Renal cortex interstitium (tissue), 15 donors: Measurements from ENCODE around the gene UHRF1. TPM values are rescaled to one million over a fixed set of nuclear protein-coding genes. Genes with fewer than 3 reads are reported as not detected.
"Not testable (repeated sequence)": the region's sequence is repeated elsewhere in the genome, so short reads cannot be mapped to it uniquely, and the experiment has no call there.

Experiments used
- DNase-seq, 11 donors: peaks; one replicate each; pipeline ENCODE4 v3.0.0-alpha.2; 2013; ENCODE audit warnings: low read depth in 9 of 11, low spot score in 4 of 11; ENCODE audit errors: extremely low read depth in 1 of 11
- long read RNA-seq, 16 experiments: transcript quantifications; one replicate each; lab custom pipeline, GENCODE V29; 2026
- polyA plus RNA-seq, 3 donors: library from polyadenylated mRNA; unstranded; fragments of 120-200 nt; gene quantifications; one replicate each; pipeline ENCODE4 v1.2.1, GENCODE V29; 2013; ENCODE audit not compliant: insufficient read length in 3 of 3

The UHRF1 gene
- 10 to 100 TPM; 27.3 to 47.1 (median 35.8) TPM for polyA plus RNA-seq
- long read RNA-seq, donor 1, partial matches to known transcripts, result 0 of 2 reads
- long read RNA-seq, donor 1, other reads (novel, unspliced or antisense), result 0 of 2 reads
- long read RNA-seq, donor 2, transcript UHRF1-205 (17 exons, 3,965 nt), result major isoform, 5 of 6 reads
- long read RNA-seq, donor 2, partial matches to known transcripts, result 0 of 6 reads
- long read RNA-seq, donor 2, other reads (novel, unspliced or antisense), result 0 of 6 reads
- long read RNA-seq, donor 3, partial matches to known transcripts, result 9 of 16 reads
- long read RNA-seq, donor 3, other reads (novel, unspliced or antisense), result 0 of 16 reads
- long read RNA-seq, donor 4, partial matches to known transcripts, result 6 of 9 reads
- long read RNA-seq, donor 4, other reads (novel, unspliced or antisense), result 0 of 9 reads
- long read RNA-seq, donor 5, result 0 reads
- long read RNA-seq, donor 6, transcript UHRF1-205 (17 exons, 3,965 nt), result major isoform, 5 of 6 reads
- long read RNA-seq, donor 6, partial matches to known transcripts, result 0 of 6 reads
- long read RNA-seq, donor 6, other reads (novel, unspliced or antisense), result 0 of 6 reads
- long read RNA-seq, donor 7, transcript UHRF1-205 (17 exons, 3,965 nt), result major isoform, 7 of 10 reads
- long read RNA-seq, donor 7, partial matches to known transcripts, result 0 of 10 reads
- long read RNA-seq, donor 7, other reads (novel, unspliced or antisense), result 0 of 10 reads
- long read RNA-seq, donor 8, result 0 reads
- long read RNA-seq, donor 9, partial matches to known transcripts, result 0 of 5 reads
- long read RNA-seq, donor 9, other reads (novel, unspliced or antisense), result 0 of 5 reads
- long read RNA-seq, donor 10, transcript UHRF1-205 (17 exons, 3,965 nt), result major isoform, 5 of 11 reads
- long read RNA-seq, donor 10, partial matches to known transcripts, result 5 of 11 reads
- long read RNA-seq, donor 10, other reads (novel, unspliced or antisense), result 0 of 11 reads
- long read RNA-seq, donor 11, partial matches to known transcripts, result 0 of 5 reads
- long read RNA-seq, donor 11, other reads (novel, unspliced or antisense), result 0 of 5 reads
- long read RNA-seq, donor 12, partial matches to known transcripts, result 0 of 3 reads
- long read RNA-seq, donor 12, other reads (novel, unspliced or antisense), result 0 of 3 reads
- long read RNA-seq, donor 13, result 0 reads
- long read RNA-seq, donor 14, transcript UHRF1-205 (17 exons, 3,965 nt), result major isoform, 8 of 8 reads
- long read RNA-seq, donor 14, partial matches to known transcripts, result 0 of 8 reads
- long read RNA-seq, donor 14, other reads (novel, unspliced or antisense), result 0 of 8 reads
- long read RNA-seq, donor 15, partial matches to known transcripts, result 0 of 2 reads
- long read RNA-seq, donor 15, other reads (novel, unspliced or antisense), result 0 of 2 reads
- long read RNA-seq, donor 16, transcript UHRF1-205 (17 exons, 3,965 nt), result major isoform, 11 of 42 reads
- long read RNA-seq, donor 16, partial matches to known transcripts, result 31 of 42 reads
- long read RNA-seq, donor 16, other reads (novel, unspliced or antisense), result 0 of 42 reads

GRCh38 chr19:4909156-4909896, at the start of gene UHRF1:
Gene UHRF1, plus strand, starts transcription at chr19:4909501. Its CDS starts 1,385 bp downstream, at chr19:4910886.
- DNase-seq, result no peak

GRCh38 chr19:4859697-4860096, 49.6 kb upstream of the UHRF1 start:
- DNase-seq, result no peak

- no peak for DNase-seq
Observed at GRCh38 chr19:4861147-4861546, 48.2 kb upstream of the UHRF1 start.

GRCh38 chr19:4866595-4867424, 42.5 kb upstream of the UHRF1 start:
- DNase-seq, result peak in 1 of 11 donors; percentile 27

GRCh38 chr19:4867534-4868285, 41.6 kb upstream of the UHRF1 start, which contains the start of gene PLIN3:
Gene PLIN3, minus strand, starts transcription at chr19:4867667. Its CDS starts 6,273 bp downstream, at chr19:4861394.
- peak in 10 of 11 donors; percentile 83 to 92 (median 90) for DNase-seq

- no peak for DNase-seq
Observed at GRCh38 chr19:4868286-4868834, 40.9 kb upstream of the UHRF1 start.

GRCh38 chr19:4870025-4870700, 39.1 kb upstream of the UHRF1 start:
- DNase-seq, result no peak

GRCh38 chr19:4871711-4872110, 37.6 kb upstream of the UHRF1 start:
- no peak for DNase-seq

- no peak for DNase-seq
Observed at GRCh38 chr19:4873930-4874329, 35.4 kb upstream of the UHRF1 start.

GRCh38 chr19:4877753-4878490, 31.4 kb upstream of the UHRF1 start:
- DNase-seq, result peak in 1 of 11 donors; percentile 17

GRCh38 chr19:4878491-4878968, 30.8 kb upstream of the UHRF1 start:
- DNase-seq, result peak in 1 of 11 donors; percentile 13

- DNase-seq, result no peak
Observed at GRCh38 chr19:4879041-4879440, 30.3 kb upstream of the UHRF1 start.

GRCh38 chr19:4882874-4883273, 26.4 kb upstream of the UHRF1 start:
- not testable (repeated sequence) for DNase-seq

- not testable (repeated sequence) for DNase-seq
Observed at GRCh38 chr19:4884993-4885392, 24.3 kb upstream of the UHRF1 start.

- DNase-seq, result not testable (repeated sequence)
Observed at GRCh38 chr19:4887803-4888202, 21.5 kb upstream of the UHRF1 start.
